HG03565 (cell line): Measurements from ENCODE around the gene TNK2.

Source experiments
- ATAC-seq: cut with Tn5 transposase; IDR thresholded peaks from one replicate; pipeline ENCODE4 v1.9.1; 2021; ENCODE audit warnings: mild to moderate bottlenecking, moderate library complexity; ENCODE audit not compliant: unreplicated experiment

The TNK2 gene

GRCh38 chr3:195886181-195887141 lies 21.9 kb downstream of the TNK2 start:
- ATAC-seq = no peak

GRCh38 chr3:195885036-195885891 lies 23.1 kb downstream of the TNK2 start:
- no peak for ATAC-seq

- ATAC-seq = no peak
These were observed 23.7 kb downstream of the TNK2 start for GRCh38 chr3:195884691-195885035.

- no peak for ATAC-seq
These were observed 24.6 kb downstream of the TNK2 start for GRCh38 chr3:195883801-195884200.

GRCh38 chr3:195883160-195883559 lies 25.2 kb downstream of the TNK2 start:
- ATAC-seq = no peak

GRCh38 chr3:195882002-195882441 lies 26.3 kb downstream of the TNK2 start:
- ATAC-seq = no peak

GRCh38 chr3:195881276-195881988 lies 26.9 kb downstream of the TNK2 start:
- no peak for ATAC-seq

- no peak for ATAC-seq
These were observed 28.3 kb downstream of the TNK2 start for GRCh38 chr3:195880037-195880431.

- no peak for ATAC-seq
These were observed 28.8 kb downstream of the TNK2 start for GRCh38 chr3:195879416-195880036.

GRCh38 chr3:195878424-195879274 lies 29.7 kb downstream of the TNK2 start:
- ATAC-seq = no peak

- no peak for ATAC-seq
These were observed 30.5 kb downstream of the TNK2 start for GRCh38 chr3:195877767-195878423.

GRCh38 chr3:195877136-195877715 lies 31.1 kb downstream of the TNK2 start:
- ATAC-seq = no peak

GRCh38 chr3:195876297-195877064 lies 31.9 kb downstream of the TNK2 start:
- no peak for ATAC-seq

- ATAC-seq = no peak
These were observed 32.7 kb downstream of the TNK2 start for GRCh38 chr3:195875482-195876236.

- ATAC-seq = no peak
These were observed 34.4 kb downstream of the TNK2 start for GRCh38 chr3:195873971-195874370.

GRCh38 chr3:195873281-195873887 lies 35.0 kb downstream of the TNK2 start:
- no peak for ATAC-seq

- ATAC-seq = no peak
These were observed 35.6 kb downstream of the TNK2 start for GRCh38 chr3:195872800-195873199.
